Esophagus squamous epithelium (tissue), 4 donors: Measurements from ENCODE around the gene KDM5B.

Experiments
- POLR2A ChIP-seq, 4 donors: fragments of 450-650 bp; IDR thresholded peaks; one replicate each; pipeline ENCODE4 v1.6.1; 2017; ENCODE audit warnings: antibody characterized with exemption in 4 of 4, mild to moderate bottlenecking in 4 of 4, moderate library complexity in 3 of 4
- TF ChIP-seq, protein P1 (sequence below), 6 experiments: fragments of 450-650 bp in 4 of 6; fragments of 200-600 bp in 2 of 6; sonication (generic) in 2 of 6; IDR thresholded peaks; one replicate each; pipeline ENCODE4 v1.5.1; 2016 to 2019; ENCODE audit warnings: antibody characterized with exemption in 6 of 6, mild to moderate bottlenecking in 4 of 6, moderate library complexity in 4 of 6

DNA sequence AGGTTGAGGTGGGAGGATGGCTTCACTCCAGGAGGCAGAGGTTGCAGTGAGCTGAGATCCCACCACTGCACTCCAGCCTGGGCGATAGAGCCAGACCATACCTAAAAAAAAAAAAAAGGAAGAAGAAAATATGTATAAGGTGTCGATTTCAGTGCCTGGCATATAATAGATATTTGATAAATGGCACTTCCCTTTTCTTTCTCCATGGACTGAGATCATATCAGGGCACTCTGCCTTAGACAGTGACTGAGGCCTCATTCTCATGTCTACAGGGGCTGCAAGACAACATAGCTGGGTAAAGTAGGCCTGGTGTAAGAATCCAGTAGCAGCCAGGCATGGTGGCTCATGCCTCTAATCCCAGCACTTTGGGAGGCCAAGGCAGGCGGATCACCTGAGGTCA, 23.7 kb upstream of the KDM5B start:
- TF ChIP-seq POLR2A (IDR thresholded peaks at IDR 0.05): no peak
- TF ChIP-seq, protein P1, sequence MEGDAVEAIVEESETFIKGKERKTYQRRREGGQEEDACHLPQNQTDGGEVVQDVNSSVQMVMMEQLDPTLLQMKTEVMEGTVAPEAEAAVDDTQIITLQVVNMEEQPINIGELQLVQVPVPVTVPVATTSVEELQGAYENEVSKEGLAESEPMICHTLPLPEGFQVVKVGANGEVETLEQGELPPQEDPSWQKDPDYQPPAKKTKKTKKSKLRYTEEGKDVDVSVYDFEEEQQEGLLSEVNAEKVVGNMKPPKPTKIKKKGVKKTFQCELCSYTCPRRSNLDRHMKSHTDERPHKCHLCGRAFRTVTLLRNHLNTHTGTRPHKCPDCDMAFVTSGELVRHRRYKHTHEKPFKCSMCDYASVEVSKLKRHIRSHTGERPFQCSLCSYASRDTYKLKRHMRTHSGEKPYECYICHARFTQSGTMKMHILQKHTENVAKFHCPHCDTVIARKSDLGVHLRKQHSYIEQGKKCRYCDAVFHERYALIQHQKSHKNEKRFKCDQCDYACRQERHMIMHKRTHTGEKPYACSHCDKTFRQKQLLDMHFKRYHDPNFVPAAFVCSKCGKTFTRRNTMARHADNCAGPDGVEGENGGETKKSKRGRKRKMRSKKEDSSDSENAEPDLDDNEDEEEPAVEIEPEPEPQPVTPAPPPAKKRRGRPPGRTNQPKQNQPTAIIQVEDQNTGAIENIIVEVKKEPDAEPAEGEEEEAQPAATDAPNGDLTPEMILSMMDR (IDR thresholded peaks at IDR 0.05): no peak
